Effector CD8-positive, alpha-beta T cell (primary cell): ENCODE results near the gene PIWIL4.
"Not testable (repeated sequence)": the region's sequence is repeated elsewhere in the genome, so short reads cannot be mapped to it uniquely, and the experiment has no call there.

Source experiments
- DNase-seq: peaks from one replicate; lab custom pipeline; 2025; lab: John Stamatoyannopoulos, UW

PIWIL4 gene

GRCh38 chr11:94549146-94549545 lies 18.0 kb upstream of the PIWIL4 start:
- no peak for DNase-seq

GRCh38 chr11:94550513-94550912 lies 16.7 kb upstream of the PIWIL4 start:
- DNase-seq, result no peak

GRCh38 chr11:94553938-94554337 lies 13.2 kb upstream of the PIWIL4 start:
- no peak for DNase-seq

GRCh38 chr11:94555752-94556329 lies 11.3 kb upstream of the PIWIL4 start:
- DNase-seq, result not testable (repeated sequence)

GRCh38 chr11:94557421-94557820 lies 9.7 kb upstream of the PIWIL4 start:
- DNase-seq, result no peak

- no peak for DNase-seq
Observed at GRCh38 chr11:94557992-94558391, 9.2 kb upstream of the PIWIL4 start.

- no peak for DNase-seq
Observed at GRCh38 chr11:94558468-94558867, 8.7 kb upstream of the PIWIL4 start.

- no peak for DNase-seq
Observed at GRCh38 chr11:94558932-94559331, 8.2 kb upstream of the PIWIL4 start.

- no peak for DNase-seq
Observed at GRCh38 chr11:94559361-94559760, 7.8 kb upstream of the PIWIL4 start.

- no peak for DNase-seq
Observed at GRCh38 chr11:94560834-94561233, 6.3 kb upstream of the PIWIL4 start.

GRCh38 chr11:94563176-94563847 lies 3.9 kb upstream of the PIWIL4 start:
- no peak for DNase-seq

- DNase-seq, result no peak
Observed at GRCh38 chr11:94563848-94564467, 3.2 kb upstream of the PIWIL4 start.

- DNase-seq, result no peak
Observed at GRCh38 chr11:94568200-94568599, 1.0 kb downstream of the PIWIL4 start.

- DNase-seq, result no peak
Observed at GRCh38 chr11:94568717-94569116, 1.5 kb downstream of the PIWIL4 start.

GRCh38 chr11:94572975-94573374 lies 5.8 kb downstream of the PIWIL4 start:
- not testable (repeated sequence) for DNase-seq

GRCh38 chr11:94574193-94574961 lies 7.2 kb downstream of the PIWIL4 start:
- DNase-seq, result no peak

- DNase-seq, result no peak
Observed at GRCh38 chr11:94576306-94576705, 9.1 kb downstream of the PIWIL4 start.

- DNase-seq, result no peak
Observed at GRCh38 chr11:94577841-94578240, 10.7 kb downstream of the PIWIL4 start.

- DNase-seq, result no peak
Observed at GRCh38 chr11:94581926-94582325, 14.8 kb downstream of the PIWIL4 start.

- no peak for DNase-seq
Observed at GRCh38 chr11:94583213-94583865, 16.2 kb downstream of the PIWIL4 start.

GRCh38 chr11:94583866-94584500 lies 16.8 kb downstream of the PIWIL4 start:
- no peak for DNase-seq

GRCh38 chr11:94584978-94585377 lies 17.8 kb downstream of the PIWIL4 start:
- no peak for DNase-seq
